GM18519 (cell line): ENCODE measurements around the gene EML4.
"Not testable (repeated sequence)": the region's sequence is repeated elsewhere in the genome, so short reads cannot be mapped to it uniquely, and the experiment has no call there.

Experiments used
- ATAC-seq: cut with Tn5 transposase; IDR thresholded peaks from one replicate; pipeline ENCODE4 v1.9.1; 2021; ENCODE audit warnings: mild to moderate bottlenecking, moderate library complexity; ENCODE audit not compliant: unreplicated experiment, low FRiP score

Gene EML4

GRCh38 chr2:42328148-42328833 lies 159.1 kb downstream of the EML4 start:
- ATAC-seq, result no peak

- no peak for ATAC-seq
These were observed 159.8 kb downstream of the EML4 start for GRCh38 chr2:42328923-42329322.

GRCh38 chr2:42329736-42330135 lies 160.6 kb downstream of the EML4 start:
- no peak for ATAC-seq

- ATAC-seq, result no peak
These were observed 162.6 kb downstream of the EML4 start for GRCh38 chr2:42331569-42332284.

GRCh38 chr2:42332575-42332974 lies 163.4 kb downstream of the EML4 start:
- ATAC-seq, result no peak

GRCh38 chr2:42333579-42333978 lies 164.4 kb downstream of the EML4 start:
- no peak for ATAC-seq

- ATAC-seq, result no peak
These were observed 165.1 kb downstream of the EML4 start for GRCh38 chr2:42334220-42334619.

- not testable (repeated sequence) for ATAC-seq
These were observed 165.7 kb downstream of the EML4 start for GRCh38 chr2:42334865-42335264.

- no peak for ATAC-seq
These were observed 166.5 kb downstream of the EML4 start for GRCh38 chr2:42335514-42336104.

GRCh38 chr2:42336361-42336965 lies 167.3 kb downstream of the EML4 start:
- no peak for ATAC-seq

- ATAC-seq, result no peak
These were observed 168.2 kb downstream of the EML4 start for GRCh38 chr2:42337356-42337820.

- ATAC-seq, result no peak
These were observed 168.9 kb downstream of the EML4 start for GRCh38 chr2:42337846-42338566.

- ATAC-seq, result no peak
These were observed 169.5 kb downstream of the EML4 start for GRCh38 chr2:42338567-42339190.

GRCh38 chr2:42339191-42339912 lies 170.2 kb downstream of the EML4 start:
- no peak for ATAC-seq

GRCh38 chr2:42340045-42340937 lies 171.1 kb downstream of the EML4 start:
- ATAC-seq, result no peak

GRCh38 chr2:42340938-42341636 lies 171.9 kb downstream of the EML4 start:
- ATAC-seq, result no peak

GRCh38 chr2:42342061-42342794 lies 173.1 kb downstream of the EML4 start:
- no peak for ATAC-seq
